Thyroid gland (tissue), 4 donors: Measurements from ENCODE around the gene LHFPL6. TPM values are rescaled to one million over a fixed set of nuclear protein-coding genes. Genes with fewer than 3 reads are reported as not detected.

Experiments used
- DNase-seq, 2 donors: peaks; one replicate each; pipeline ENCODE4 v3.0.0-alpha.2; 2019
- H3K27ac ChIP-seq, 3 donors: fragments of 200-600 bp; sonication (generic); 1 replicate in 2 of 3; 2 replicates in 1 of 3; pipeline ENCODE4 v1.5.1; 2016 to 2019; ENCODE audit warnings: mild to moderate bottlenecking in 1 of 3, moderate library complexity in 1 of 3
- H3K27me3 ChIP-seq: fragments of 200-600 bp; sonication (generic); one replicate; pipeline ENCODE4 v1.5.1; 2019
- H3K36me3 ChIP-seq, 2 donors: fragments of 200-600 bp; sonication (generic); one replicate each; pipeline ENCODE4 v1.5.1; 2016 to 2019
- H3K4me1 ChIP-seq, 2 donors: fragments of 200-600 bp; sonication (generic); one replicate each; pipeline ENCODE4 v1.5.1; 2017 to 2019
- H3K4me3 ChIP-seq, 3 donors: fragments of 200-600 bp; sonication (generic); replicated peaks in 1 of 3; 1 replicate in 2 of 3; 2 replicates in 1 of 3; pipeline ENCODE4 v1.5.1; 2016; ENCODE audit warnings: mild to moderate bottlenecking in 1 of 3
- H3K9me3 ChIP-seq: fragments of 200-600 bp; sonication (generic); one replicate; pipeline ENCODE4 v1.5.1; 2017
- POLR2A ChIP-seq, 2 donors: fragments of 450-650 bp; IDR thresholded peaks; one replicate each; pipeline ENCODE4 v1.6.1; 2017; ENCODE audit warnings: antibody characterized with exemption in 2 of 2, mild to moderate bottlenecking in 2 of 2, moderate library complexity in 1 of 2
- WGBS, 2 donors: methylation state at CpG; one replicate each; pipeline ENCODE4 v1.1.5; 2017; 5-methylcytosine and 5-hydroxymethylcytosine counted together
- intact Hi-C: fragments of 100-400 bp; cut with DNase I; formaldehyde crosslinking; loops from one replicate; pipeline ENCODE4 v1.15.1; 2023
- total RNA-seq, 4 donors: library from RNA; depleted of rRNA; stranded (reverse); fragments of >200 nt; gene quantifications; one replicate each; pipeline ENCODE4 v1.2.3, GENCODE V29; 2016
- TF ChIP-seq, protein P1 (sequence below), 6 experiments: fragments of 200-600 bp in 3 of 6; fragments of 450-650 bp in 3 of 6; sonication (generic) in 3 of 6; IDR thresholded peaks; one replicate each; pipeline ENCODE4 v1.5.1; 2016 to 2019; ENCODE audit warnings: antibody characterized with exemption in 6 of 6, mild to moderate bottlenecking in 2 of 6, inconsistent platforms in 1 of 6, moderate library complexity in 1 of 6

The LHFPL6 gene
- total RNA-seq, 4 donors from 2014 or later, result 23.6 to 86.3 (median 42.0) TPM

DNA sequence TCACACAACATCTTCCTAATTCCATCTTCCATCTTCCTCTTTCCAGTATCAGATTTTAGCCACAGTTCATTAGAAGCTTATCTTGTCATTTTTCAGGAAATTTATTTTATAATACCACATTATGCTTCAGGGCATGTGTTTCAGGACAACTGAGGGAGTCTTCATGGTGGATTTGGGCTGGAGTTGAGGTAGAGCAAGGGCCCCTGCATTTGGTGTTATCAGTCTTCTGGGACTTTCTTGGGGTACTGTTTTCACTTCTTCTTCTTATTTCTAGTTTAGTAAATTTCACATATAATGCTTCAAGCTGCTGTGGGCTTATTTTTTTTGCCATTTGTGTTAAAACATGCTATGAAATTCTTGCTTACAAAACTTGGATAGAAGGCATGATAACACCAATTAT, 188.7 kb downstream of the LHFPL6 start:
- peaks cover 0 to 5% of the 10 kb centered on the region in 2 donors for H3K4me1 ChIP-seq
- no peak for DNase-seq
- H3K36me3 ChIP-seq, result no peaks in the 10 kb centered on the region
- H3K27ac ChIP-seq, result no peak overlapping the region
- intact Hi-C loops, result no loop called here
- no peaks in the 10 kb centered on the region for H3K9me3 ChIP-seq
- no peak for TF ChIP-seq POLR2A (IDR thresholded peaks at IDR 0.05)
- TF ChIP-seq, protein P1, sequence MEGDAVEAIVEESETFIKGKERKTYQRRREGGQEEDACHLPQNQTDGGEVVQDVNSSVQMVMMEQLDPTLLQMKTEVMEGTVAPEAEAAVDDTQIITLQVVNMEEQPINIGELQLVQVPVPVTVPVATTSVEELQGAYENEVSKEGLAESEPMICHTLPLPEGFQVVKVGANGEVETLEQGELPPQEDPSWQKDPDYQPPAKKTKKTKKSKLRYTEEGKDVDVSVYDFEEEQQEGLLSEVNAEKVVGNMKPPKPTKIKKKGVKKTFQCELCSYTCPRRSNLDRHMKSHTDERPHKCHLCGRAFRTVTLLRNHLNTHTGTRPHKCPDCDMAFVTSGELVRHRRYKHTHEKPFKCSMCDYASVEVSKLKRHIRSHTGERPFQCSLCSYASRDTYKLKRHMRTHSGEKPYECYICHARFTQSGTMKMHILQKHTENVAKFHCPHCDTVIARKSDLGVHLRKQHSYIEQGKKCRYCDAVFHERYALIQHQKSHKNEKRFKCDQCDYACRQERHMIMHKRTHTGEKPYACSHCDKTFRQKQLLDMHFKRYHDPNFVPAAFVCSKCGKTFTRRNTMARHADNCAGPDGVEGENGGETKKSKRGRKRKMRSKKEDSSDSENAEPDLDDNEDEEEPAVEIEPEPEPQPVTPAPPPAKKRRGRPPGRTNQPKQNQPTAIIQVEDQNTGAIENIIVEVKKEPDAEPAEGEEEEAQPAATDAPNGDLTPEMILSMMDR (IDR thresholded peaks at IDR 0.05), result no peak
- H3K4me3 ChIP-seq, result no peak overlapping the region
- H3K27me3 ChIP-seq, result no peaks in the 10 kb centered on the region

DNA sequence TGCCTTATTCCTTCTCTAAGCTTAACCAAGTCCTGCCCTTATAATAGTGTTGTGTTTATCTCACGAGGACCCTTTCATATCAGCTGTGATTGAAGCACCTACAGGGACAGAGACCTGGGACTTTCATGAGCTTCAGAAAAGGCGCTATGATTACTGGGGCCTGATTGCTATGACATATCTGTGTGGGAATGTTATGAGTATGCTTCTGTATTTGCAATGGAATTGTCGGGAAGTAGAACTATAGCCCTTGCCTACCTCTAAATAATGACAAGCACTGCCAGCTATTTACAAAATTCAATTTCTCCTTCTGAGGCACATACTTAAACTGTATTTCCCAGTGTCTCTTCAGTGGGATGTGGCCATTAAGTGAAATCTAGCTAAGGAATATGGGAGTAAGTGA, 191.5 kb downstream of the LHFPL6 start:
- H3K27me3 ChIP-seq, result no peaks in the 10 kb centered on the region
- H3K27ac ChIP-seq, result no peak overlapping the region
- H3K36me3 ChIP-seq, result no peaks in the 10 kb centered on the region
- H3K9me3 ChIP-seq, result no peaks in the 10 kb centered on the region
- H3K4me1 ChIP-seq, result peaks cover 0 to 5% of the 10 kb centered on the region in 2 donors
- TF ChIP-seq POLR2A (IDR thresholded peaks at IDR 0.05), result no peak
- TF ChIP-seq, protein P1 (IDR thresholded peaks at IDR 0.05), result no peak
- intact Hi-C loops, result no loop called here
- 90 to 97% methylated on average over 3 of the region's 3 CpGs for WGBS, 2 donors
- H3K4me3 ChIP-seq, result no peak overlapping the region
- DNase-seq, result no peak

DNA sequence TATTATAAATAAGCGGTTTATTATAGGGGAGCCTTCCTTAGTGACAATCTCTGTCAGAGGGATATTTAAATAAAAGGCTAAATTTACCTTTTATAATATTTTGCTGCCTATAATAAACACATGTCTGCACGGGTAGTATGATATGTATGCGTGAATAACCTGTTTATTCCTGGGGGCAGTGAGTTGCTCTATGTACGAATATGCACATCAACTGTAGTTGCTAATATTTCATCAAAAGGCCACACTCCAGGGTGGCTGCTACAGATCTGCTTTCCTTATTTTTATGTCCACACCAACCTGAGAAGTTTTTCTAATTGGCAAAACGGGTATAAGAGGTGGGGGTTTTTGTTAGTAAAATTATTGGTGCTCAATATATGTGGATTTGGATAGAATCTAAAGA, 192.0 kb downstream of the LHFPL6 start:
- no peak overlapping the region for H3K4me3 ChIP-seq
- H3K36me3 ChIP-seq, result no peaks in the 10 kb centered on the region
- WGBS, 2 donors, result 82 to 84% methylated on average over 5 of the region's 5 CpGs
- H3K4me1 ChIP-seq, result peaks cover 0 to 5% of the 10 kb centered on the region in 2 donors
- DNase-seq, result no peak
- TF ChIP-seq POLR2A (IDR thresholded peaks at IDR 0.05), result no peak
- TF ChIP-seq, protein P1 (IDR thresholded peaks at IDR 0.05), result no peak
- H3K9me3 ChIP-seq, result no peaks in the 10 kb centered on the region
- H3K27ac ChIP-seq, result no peak overlapping the region
- no peaks in the 10 kb centered on the region for H3K27me3 ChIP-seq
- intact Hi-C loops, result no loop called here

DNA sequence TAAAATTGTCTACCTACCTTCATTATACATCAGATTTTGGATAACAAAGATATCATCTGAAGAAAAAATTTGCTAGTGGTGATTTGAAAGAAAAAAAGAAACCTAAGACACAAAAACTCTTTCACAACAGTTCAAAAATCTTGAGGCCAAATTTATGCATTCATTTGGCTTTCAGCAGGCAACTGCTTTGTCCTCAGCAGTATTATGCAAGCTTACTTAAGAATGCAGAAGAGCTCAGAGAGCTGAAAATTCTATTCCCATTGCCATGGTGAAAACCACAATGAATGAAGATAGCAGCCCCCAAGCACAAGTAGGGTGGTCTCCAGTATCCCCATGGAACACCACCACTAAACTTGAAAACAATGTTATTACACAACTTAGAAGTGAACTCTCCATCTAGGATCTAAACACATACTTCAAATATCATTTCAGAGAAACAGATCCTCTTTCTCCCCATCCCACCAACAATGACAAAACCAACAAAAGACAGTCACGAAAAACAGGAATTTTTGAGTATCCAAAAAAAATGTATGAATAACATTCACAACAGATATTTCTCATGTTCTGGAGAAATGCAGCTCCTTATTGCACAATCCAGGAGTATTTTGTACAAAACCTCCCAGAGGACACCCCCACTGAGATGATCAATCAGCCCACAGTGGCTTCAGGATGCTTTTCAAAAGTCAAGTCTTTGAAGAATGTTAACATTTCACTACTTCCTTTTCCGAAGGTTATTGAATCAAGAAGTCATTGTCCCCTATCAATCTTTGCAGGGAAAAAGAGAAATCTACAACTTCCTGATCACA, 192.7 kb downstream of the LHFPL6 start:
- 76 to 77% methylated on average over 2 of the region's 2 CpGs for WGBS, 2 donors
- H3K4me1 ChIP-seq, result no peaks in the 10 kb centered on the region
- no peaks in the 10 kb centered on the region for H3K27me3 ChIP-seq
- no peaks in the 10 kb centered on the region for H3K9me3 ChIP-seq
- no peak for DNase-seq
- H3K4me3 ChIP-seq, result no peak overlapping the region
- intact Hi-C loops, result no loop called here
- no peak overlapping the region for H3K27ac ChIP-seq
- no peak for TF ChIP-seq POLR2A (IDR thresholded peaks at IDR 0.05)
- TF ChIP-seq, protein P1 (IDR thresholded peaks at IDR 0.05), result no peak
- no peaks in the 10 kb centered on the region for H3K36me3 ChIP-seq

DNA sequence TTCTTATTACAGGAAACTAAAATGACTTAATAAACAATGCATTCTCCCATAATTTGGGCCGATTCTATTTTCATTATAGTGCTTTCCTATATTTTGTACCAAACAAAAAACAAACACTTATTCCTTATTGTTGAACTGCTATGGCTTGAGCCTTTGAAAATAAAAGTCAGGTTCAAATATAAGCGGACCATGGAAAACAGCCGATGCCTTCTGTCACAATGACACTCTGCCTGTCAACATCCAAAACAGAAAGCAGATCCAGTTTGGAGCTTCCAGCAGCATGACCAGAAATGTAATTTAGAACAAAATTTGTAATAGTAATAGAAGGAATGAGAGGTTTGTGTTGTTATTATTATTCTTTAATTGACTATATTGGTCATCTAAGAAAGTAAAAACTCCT, 194.5 kb downstream of the LHFPL6 start:
- WGBS, 2 donors, result 87% methylated on average over 3 of the region's 3 CpGs
- no peak for DNase-seq
- H3K27me3 ChIP-seq, result no peaks in the 10 kb centered on the region
- no peaks in the 10 kb centered on the region for H3K9me3 ChIP-seq
- no peaks in the 10 kb centered on the region for H3K36me3 ChIP-seq
- TF ChIP-seq POLR2A (IDR thresholded peaks at IDR 0.05), result no peak
- TF ChIP-seq, protein P1 (IDR thresholded peaks at IDR 0.05), result no peak
- H3K4me1 ChIP-seq, result no peaks in the 10 kb centered on the region
- intact Hi-C loops, result no loop called here
- H3K4me3 ChIP-seq, result no peak overlapping the region
- no peak overlapping the region for H3K27ac ChIP-seq
